Panc1 (cell line): Measurements from ENCODE around the gene PRKCD.

ENCODE experiments used
- POLR2AphosphoS5 ChIP-seq: IDR thresholded peaks from 2 replicates; pipeline ENCODE4 v1.6.1; 2012; ENCODE audit warnings: mild to moderate bottlenecking, low read depth, low read length, moderate library complexity
- SIN3A ChIP-seq: IDR thresholded peaks from 2 replicates; pipeline ENCODE4 v1.6.1; 2012; ENCODE audit warnings: low read depth, mild to moderate bottlenecking, low read length, moderate library complexity, borderline replicate concordance; ENCODE audit not compliant: insufficient read depth
- TCF7L2 ChIP-seq: IDR thresholded peaks from 2 replicates; pipeline ENCODE4 v1.6.1; 2011; ENCODE audit warnings: mild to moderate bottlenecking, low read depth, low read length, inconsistent platforms
- TF ChIP-seq, protein P1 (sequence below): fragments of 450-650 bp; IDR thresholded peaks from 2 replicates; pipeline ENCODE4 v1.5.1; 2017; ENCODE audit warnings: mild to moderate bottlenecking
- TF ChIP-seq, protein P2 (sequence below), 2 experiments: IDR thresholded peaks; 2 replicates each; pipeline ENCODE4 v1.6.1; 2011 to 2012; ENCODE audit warnings: low read depth in 2 of 2, control low read depth in 1 of 2, low read length in 1 of 2, mild to moderate bottlenecking in 1 of 2, moderate library complexity in 1 of 2; ENCODE audit not compliant: insufficient read depth in 1 of 2

DNA sequence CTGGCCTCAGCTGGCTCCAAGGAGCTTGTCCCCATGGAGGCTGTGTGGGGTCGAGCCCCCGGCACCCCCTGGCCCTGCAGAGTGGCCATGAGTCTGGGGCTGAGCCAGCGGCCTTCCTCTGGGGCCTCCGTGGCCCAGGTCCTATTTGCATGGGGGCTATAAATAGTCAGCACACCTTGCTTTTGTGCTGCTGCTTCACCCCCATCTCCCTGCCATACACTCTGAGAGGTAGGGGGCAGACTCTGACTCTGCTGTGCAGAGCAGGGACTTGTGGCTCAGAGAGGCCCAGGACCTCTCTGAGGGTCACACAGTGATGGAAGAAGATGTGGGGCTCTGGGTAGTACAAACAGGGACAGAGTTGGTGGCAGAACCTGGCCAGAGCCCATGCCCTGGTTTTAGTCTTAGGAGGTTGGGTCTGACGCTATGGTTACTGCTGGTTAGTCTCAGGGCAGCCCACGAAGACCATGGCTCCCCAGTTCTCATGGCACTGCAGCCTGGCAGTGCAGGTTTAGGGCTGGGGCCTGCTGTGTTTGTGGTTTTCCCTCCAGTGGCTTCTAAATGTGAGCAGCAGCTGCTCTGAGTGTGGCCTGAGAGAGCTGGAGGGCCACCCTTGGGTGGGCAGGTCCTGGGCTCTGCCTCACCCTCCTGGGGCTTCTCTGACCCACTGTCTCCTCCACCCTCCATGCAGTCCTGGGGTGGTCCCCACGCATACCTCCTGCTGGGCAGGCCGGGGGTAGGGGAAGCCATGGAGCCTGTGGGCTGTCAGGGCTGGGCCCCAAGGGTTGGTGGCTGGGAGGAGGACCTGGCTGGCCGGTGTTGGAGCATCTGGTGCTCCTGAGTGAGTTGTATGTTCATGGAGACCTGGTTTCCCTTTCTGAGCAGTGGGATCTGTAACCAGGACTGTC, 13.6 kb downstream of the PRKCD start:
- TF ChIP-seq, protein P1, sequence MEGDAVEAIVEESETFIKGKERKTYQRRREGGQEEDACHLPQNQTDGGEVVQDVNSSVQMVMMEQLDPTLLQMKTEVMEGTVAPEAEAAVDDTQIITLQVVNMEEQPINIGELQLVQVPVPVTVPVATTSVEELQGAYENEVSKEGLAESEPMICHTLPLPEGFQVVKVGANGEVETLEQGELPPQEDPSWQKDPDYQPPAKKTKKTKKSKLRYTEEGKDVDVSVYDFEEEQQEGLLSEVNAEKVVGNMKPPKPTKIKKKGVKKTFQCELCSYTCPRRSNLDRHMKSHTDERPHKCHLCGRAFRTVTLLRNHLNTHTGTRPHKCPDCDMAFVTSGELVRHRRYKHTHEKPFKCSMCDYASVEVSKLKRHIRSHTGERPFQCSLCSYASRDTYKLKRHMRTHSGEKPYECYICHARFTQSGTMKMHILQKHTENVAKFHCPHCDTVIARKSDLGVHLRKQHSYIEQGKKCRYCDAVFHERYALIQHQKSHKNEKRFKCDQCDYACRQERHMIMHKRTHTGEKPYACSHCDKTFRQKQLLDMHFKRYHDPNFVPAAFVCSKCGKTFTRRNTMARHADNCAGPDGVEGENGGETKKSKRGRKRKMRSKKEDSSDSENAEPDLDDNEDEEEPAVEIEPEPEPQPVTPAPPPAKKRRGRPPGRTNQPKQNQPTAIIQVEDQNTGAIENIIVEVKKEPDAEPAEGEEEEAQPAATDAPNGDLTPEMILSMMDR = no peak
- TF ChIP-seq POLR2AphosphoS5 (no peak), SIN3A (no peak), TCF7L2 (no peak)
- TF ChIP-seq, protein P2, sequence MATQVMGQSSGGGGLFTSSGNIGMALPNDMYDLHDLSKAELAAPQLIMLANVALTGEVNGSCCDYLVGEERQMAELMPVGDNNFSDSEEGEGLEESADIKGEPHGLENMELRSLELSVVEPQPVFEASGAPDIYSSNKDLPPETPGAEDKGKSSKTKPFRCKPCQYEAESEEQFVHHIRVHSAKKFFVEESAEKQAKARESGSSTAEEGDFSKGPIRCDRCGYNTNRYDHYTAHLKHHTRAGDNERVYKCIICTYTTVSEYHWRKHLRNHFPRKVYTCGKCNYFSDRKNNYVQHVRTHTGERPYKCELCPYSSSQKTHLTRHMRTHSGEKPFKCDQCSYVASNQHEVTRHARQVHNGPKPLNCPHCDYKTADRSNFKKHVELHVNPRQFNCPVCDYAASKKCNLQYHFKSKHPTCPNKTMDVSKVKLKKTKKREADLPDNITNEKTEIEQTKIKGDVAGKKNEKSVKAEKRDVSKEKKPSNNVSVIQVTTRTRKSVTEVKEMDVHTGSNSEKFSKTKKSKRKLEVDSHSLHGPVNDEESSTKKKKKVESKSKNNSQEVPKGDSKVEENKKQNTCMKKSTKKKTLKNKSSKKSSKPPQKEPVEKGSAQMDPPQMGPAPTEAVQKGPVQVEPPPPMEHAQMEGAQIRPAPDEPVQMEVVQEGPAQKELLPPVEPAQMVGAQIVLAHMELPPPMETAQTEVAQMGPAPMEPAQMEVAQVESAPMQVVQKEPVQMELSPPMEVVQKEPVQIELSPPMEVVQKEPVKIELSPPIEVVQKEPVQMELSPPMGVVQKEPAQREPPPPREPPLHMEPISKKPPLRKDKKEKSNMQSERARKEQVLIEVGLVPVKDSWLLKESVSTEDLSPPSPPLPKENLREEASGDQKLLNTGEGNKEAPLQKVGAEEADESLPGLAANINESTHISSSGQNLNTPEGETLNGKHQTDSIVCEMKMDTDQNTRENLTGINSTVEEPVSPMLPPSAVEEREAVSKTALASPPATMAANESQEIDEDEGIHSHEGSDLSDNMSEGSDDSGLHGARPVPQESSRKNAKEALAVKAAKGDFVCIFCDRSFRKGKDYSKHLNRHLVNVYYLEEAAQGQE (IDR thresholded peaks at IDR 0.05; ENCODE audit: insufficient read depth in 1 of 2, low read depth in 2 of 2, low read length in 1 of 2) = no peak
